Activated CD4-positive, alpha-beta T cell treated with anti-CD3 and anti-CD28 coated beads for 36 hours (primary cell): ENCODE measurements around the gene IL1RAPL1. TPM values are rescaled to one million over a fixed set of nuclear protein-coding genes. Genes with fewer than 3 reads are reported as not detected.

Experiments used
- ATAC-seq: fragments of 200-7000 bp; cut with Tn5 transposase; one replicate; pipeline ENCODE4 v1.10.0; 2021; ENCODE audit warnings: mild to moderate bottlenecking, moderate library complexity
- CTCF ChIA-PET: fragments of 350-600 bp; sonication (Branson Sonifier 250); formaldehyde crosslinking; loops from one replicate; lab custom pipeline; 2021; ENCODE audit warnings: antibody characterized with exemption; lab: Charles Lee
- POLR2A ChIA-PET: fragments of 350-600 bp; sonication (Branson Sonifier 250); formaldehyde crosslinking; loops from one replicate; lab custom pipeline; 2021; ENCODE audit warnings: antibody characterized with exemption, inconsistent platforms; lab: Charles Lee
- DNase-seq: peaks from one replicate; pipeline ENCODE4 v3.0.0-alpha.2; 2020
- H3K27ac Mint-ChIP-seq: one replicate; pipeline ENCODE4 v1.8.0; 2021; ENCODE audit warnings: mixed read lengths
- H3K27me3 Mint-ChIP-seq: one replicate; pipeline ENCODE4 v1.8.0; 2021; ENCODE audit warnings: mixed read lengths
- H3K36me3 Mint-ChIP-seq: one replicate; pipeline ENCODE4 v1.8.0; 2021; ENCODE audit warnings: low read depth, mixed read lengths
- H3K4me1 Mint-ChIP-seq: one replicate; pipeline ENCODE4 v1.8.0; 2021; ENCODE audit warnings: mixed read lengths
- H3K4me3 Mint-ChIP-seq: one replicate; pipeline ENCODE4 v1.8.0; 2021; ENCODE audit warnings: mild to moderate bottlenecking, moderate library complexity, mixed read lengths
- H3K9me3 Mint-ChIP-seq: one replicate; pipeline ENCODE4 v1.8.0; 2021; ENCODE audit warnings: low read depth, mixed read lengths
- intact Hi-C, 2 experiments: fragments of 100-400 bp; cut with DNase I in 1 of 2; cut with micrococcal nuclease in 1 of 2; formaldehyde crosslinking; loops; one replicate each; pipeline versions ENCODE4 v1.14.2 to v1.15.1; 2022 to 2024; cut with DNase I, micrococcal nuclease
- total RNA-seq, 2 experiments: library from RNA; stranded (reverse); gene quantifications; one replicate each; pipeline ENCODE4 v1.2.3, GENCODE V29; 2021

IL1RAPL1 gene
- total RNA-seq, 2 experiments from 2014 or later = not detected

DNA sequence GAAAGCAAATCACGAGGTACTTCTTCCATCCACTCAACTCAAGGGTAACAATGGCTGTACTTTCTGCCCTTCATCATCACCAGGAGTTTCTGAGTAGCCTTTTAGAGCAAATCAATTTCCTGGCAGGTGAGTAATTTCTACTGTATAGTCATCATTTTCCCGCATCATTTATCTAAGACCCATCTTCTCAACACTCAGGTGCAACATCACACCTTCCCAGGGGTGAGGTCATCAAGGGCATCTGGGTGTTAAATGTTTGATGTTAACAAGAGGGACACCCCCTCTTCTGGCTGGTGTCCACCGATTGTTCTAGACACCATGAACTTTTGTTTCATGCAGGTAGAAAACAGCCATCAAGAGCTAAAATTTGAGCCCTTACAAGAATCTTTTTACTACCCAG is 1314.8 kb downstream of the IL1RAPL1 start:
- no peak overlapping the region for H3K27ac Mint-ChIP-seq
- intact Hi-C loops = no loop called here
- H3K4me1 Mint-ChIP-seq = no peaks in the 10 kb centered on the region
- no peaks in the 10 kb centered on the region for H3K27me3 Mint-ChIP-seq
- no peak for ATAC-seq
- no peak for DNase-seq
- CTCF ChIA-PET = no interaction called here
- POLR2A ChIA-PET = no interaction called here
- H3K9me3 Mint-ChIP-seq = no peaks in the 10 kb centered on the region
- no peaks in the 10 kb centered on the region for H3K36me3 Mint-ChIP-seq
- H3K4me3 Mint-ChIP-seq = no peak overlapping the region

DNA sequence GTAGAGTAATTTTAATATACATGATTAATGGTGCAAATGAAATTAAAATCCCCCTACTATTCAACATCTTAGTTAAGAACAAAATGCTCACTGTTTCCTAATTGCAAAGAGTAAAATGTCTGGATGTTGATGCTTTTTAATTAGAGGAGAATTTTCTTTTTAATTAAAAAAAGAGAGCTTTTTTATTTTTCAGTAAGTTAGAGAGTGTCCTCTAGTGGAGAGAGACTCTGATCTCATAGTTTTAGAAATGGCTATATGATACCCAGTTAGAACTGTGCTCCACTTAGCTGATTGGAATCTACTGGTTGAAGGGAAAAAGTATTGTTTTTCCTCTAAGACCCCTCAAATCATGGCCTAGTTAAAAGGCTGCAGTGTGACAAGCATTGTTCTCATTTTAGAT is 1316.1 kb downstream of the IL1RAPL1 start:
- ChIA-PET POLR2A (no interaction called here), CTCF (no interaction called here)
- Mint-ChIP-seq H3K4me3 (no peak overlapping the region), H3K9me3 (no peaks in the 10 kb centered on the region), H3K27me3 (no peaks in the 10 kb centered on the region), H3K36me3 (no peaks in the 10 kb centered on the region), H3K27ac (no peak overlapping the region), H3K4me1 (no peaks in the 10 kb centered on the region)
- ATAC-seq (no peak), DNase-seq (no peak)
- intact Hi-C loops = no loop called here

DNA sequence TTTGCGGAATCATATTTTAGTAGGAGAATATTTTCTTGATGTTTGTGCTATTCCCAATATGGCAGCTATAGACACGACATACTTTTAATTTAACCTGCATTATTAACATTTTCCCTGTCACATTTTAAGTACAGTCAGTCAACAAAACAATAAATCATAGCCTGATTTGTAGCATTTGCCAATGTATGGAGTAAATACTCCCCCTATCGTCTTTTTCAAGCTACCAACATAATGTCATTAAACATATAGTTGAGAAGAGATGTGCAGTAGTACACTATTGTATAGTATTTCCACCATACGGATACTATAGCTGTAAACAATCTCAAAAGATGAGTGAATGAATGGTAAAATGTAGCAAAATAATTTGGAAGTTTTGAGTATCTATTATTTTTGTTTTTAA is 1324.4 kb downstream of the IL1RAPL1 start:
- POLR2A ChIA-PET = no interaction called here
- DNase-seq (no peak), ATAC-seq (no peak)
- intact Hi-C loops = no loop called here
- H3K27ac Mint-ChIP-seq = no peak overlapping the region
- no peaks in the 10 kb centered on the region for H3K4me1 Mint-ChIP-seq
- H3K27me3 Mint-ChIP-seq = no peaks in the 10 kb centered on the region
- H3K4me3 Mint-ChIP-seq = no peak overlapping the region
- H3K9me3 Mint-ChIP-seq = no peaks in the 10 kb centered on the region
- CTCF ChIA-PET = no interaction called here
- no peaks in the 10 kb centered on the region for H3K36me3 Mint-ChIP-seq

DNA sequence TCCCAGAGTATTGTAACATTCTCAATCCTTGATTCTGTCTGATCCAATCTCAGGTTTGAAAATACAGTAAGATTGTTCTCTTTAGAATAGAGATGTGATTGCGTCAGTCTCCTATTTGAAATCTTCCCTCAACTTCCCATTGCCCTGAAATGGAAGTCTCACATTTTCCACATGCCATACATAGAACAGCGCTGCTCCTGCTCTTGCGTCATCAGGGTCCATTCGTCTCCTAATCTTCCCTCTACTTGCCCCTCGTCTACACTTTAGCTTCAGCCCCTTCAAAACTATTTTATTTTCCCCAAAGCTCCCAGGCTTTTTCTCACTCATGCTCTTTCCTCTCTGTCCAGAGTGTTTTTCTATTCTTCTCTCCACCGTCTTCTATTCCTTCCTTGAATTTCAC is 1326.4 kb downstream of the IL1RAPL1 start:
- intact Hi-C loops = no loop called here
- ATAC-seq (no peak), DNase-seq (no peak)
- CTCF ChIA-PET = no interaction called here
- H3K27me3 Mint-ChIP-seq = no peaks in the 10 kb centered on the region
- no peaks in the 10 kb centered on the region for H3K4me1 Mint-ChIP-seq
- no peak overlapping the region for H3K27ac Mint-ChIP-seq
- H3K4me3 Mint-ChIP-seq = no peak overlapping the region
- H3K36me3 Mint-ChIP-seq = no peaks in the 10 kb centered on the region
- no peaks in the 10 kb centered on the region for H3K9me3 Mint-ChIP-seq
- POLR2A ChIA-PET = no interaction called here

DNA sequence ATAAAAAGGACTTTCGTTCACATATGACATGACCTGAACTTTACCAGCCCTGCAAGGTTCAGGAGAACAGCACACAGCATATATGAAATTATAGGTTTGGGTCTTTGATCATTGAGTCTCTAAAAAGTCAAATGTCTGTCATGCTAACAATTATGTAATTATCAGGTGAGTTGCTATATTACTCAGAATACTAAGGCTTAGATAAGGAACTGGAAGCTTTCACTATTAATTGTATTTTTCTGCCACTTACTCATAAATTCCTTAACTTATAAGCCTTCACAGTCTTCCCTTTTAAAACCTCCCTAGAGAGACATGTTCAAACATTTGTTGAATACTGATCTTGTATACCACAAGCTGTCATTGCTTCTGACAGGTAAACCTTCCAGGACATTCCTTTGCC is 1335.4 kb downstream of the IL1RAPL1 start:
- no peak for ATAC-seq
- CTCF ChIA-PET = no interaction called here
- Mint-ChIP-seq H3K9me3 (no peaks in the 10 kb centered on the region), H3K27ac (no peak overlapping the region), H3K27me3 (no peaks in the 10 kb centered on the region), H3K4me1 (no peaks in the 10 kb centered on the region), H3K36me3 (no peaks in the 10 kb centered on the region), H3K4me3 (no peak overlapping the region)
- intact Hi-C loops = no loop called here
- DNase-seq = no peak
- POLR2A ChIA-PET = no interaction called here

DNA sequence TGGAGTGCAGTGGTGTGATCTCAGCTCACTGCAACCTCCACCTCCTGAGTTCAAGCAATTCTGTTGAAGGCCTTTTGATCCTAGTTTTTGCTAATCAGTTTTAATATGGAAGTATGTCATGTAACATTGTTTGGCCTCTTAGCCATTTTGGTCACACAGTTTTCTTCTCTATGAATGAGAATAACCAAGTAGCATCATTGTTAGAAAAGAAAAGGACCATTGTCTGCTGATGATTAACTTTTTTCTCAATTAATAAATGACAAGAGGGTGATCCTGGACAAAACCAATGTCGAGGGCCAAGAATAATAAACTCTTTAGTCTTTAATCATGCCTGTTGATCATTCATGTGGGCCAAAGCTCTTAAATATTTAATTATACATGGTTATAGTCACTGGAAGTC is 1338.8 kb downstream of the IL1RAPL1 start:
- no peak for ATAC-seq
- Mint-ChIP-seq H3K27ac (no peak overlapping the region), H3K9me3 (no peaks in the 10 kb centered on the region), H3K4me1 (no peaks in the 10 kb centered on the region), H3K36me3 (no peaks in the 10 kb centered on the region), H3K27me3 (no peaks in the 10 kb centered on the region), H3K4me3 (no peak overlapping the region)
- intact Hi-C loops = no loop called here
- CTCF ChIA-PET = no interaction called here
- no peak for DNase-seq
- POLR2A ChIA-PET = no interaction called here

DNA sequence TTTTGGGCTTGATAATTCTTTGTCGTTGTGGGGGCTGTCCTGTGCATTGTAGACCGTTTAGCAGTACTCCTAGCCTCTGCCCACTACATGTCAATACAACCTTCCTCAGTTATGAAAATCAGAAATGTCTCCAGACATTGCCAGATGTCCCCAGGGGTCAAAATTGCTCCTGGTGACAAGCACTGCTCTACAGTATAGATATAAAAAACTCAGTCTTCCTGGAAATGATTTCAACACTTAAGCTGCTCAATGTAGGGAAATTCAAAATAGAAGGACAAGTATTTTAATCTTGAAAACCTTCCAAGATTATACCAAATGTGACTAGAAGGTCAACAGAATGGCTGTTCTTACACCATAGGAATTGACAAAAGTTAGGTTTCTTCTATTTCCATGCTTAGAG is 1339.4 kb downstream of the IL1RAPL1 start:
- intact Hi-C loops = no loop called here
- Mint-ChIP-seq H3K27me3 (no peaks in the 10 kb centered on the region), H3K4me3 (no peak overlapping the region), H3K9me3 (no peaks in the 10 kb centered on the region), H3K36me3 (no peaks in the 10 kb centered on the region), H3K4me1 (no peaks in the 10 kb centered on the region), H3K27ac (no peak overlapping the region)
- ChIA-PET CTCF (no interaction called here), POLR2A (no interaction called here)
- no peak for ATAC-seq
- no peak for DNase-seq

DNA sequence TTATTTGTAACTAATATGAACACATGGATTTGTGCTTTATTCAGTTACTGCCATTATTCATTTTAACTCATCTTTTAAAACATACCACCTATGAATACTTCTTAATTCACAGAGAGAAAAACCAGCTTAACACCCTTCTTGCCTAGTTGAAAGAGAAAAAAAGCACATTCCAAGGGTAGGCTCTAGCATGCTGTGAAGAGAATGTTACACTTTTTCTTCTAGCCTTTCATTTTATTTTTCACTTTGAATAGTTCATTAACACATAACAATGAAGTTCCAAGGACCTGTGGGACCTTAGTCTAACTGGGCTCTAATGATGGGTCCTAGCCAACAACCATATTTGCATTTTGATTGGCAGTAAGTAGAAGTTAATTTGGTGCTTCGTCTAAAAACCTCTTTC is 1348.2 kb downstream of the IL1RAPL1 start:
- H3K27me3 Mint-ChIP-seq = no peaks in the 10 kb centered on the region
- ChIA-PET CTCF (no interaction called here), POLR2A (no interaction called here)
- H3K4me1 Mint-ChIP-seq = no peaks in the 10 kb centered on the region
- no peaks in the 10 kb centered on the region for H3K36me3 Mint-ChIP-seq
- H3K9me3 Mint-ChIP-seq = no peaks in the 10 kb centered on the region
- no peak overlapping the region for H3K27ac Mint-ChIP-seq
- intact Hi-C loops = no loop called here
- ATAC-seq (no peak), DNase-seq (no peak)
- no peak overlapping the region for H3K4me3 Mint-ChIP-seq

DNA sequence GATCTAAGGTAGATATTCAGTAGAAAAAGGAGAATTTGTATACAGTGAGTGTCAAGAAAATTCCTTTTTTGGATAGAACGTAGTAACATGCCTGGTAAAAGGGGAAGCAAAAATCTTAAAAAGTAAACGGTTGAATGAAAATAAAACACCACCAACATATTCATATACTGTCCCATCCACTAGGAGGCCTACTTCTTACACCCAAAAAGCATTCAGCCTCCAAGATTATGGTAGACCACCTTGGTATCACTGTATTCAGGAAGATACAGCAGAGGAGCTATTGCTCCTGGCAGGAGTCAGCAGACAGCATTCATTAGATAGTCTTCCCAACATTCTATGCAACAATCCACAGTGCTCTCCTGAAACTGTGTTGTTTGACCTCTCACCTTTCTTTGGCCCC is 1353.5 kb downstream of the IL1RAPL1 start:
- Mint-ChIP-seq H3K9me3 (no peaks in the 10 kb centered on the region), H3K4me1 (no peaks in the 10 kb centered on the region), H3K27me3 (no peaks in the 10 kb centered on the region), H3K36me3 (no peaks in the 10 kb centered on the region), H3K4me3 (no peak overlapping the region), H3K27ac (no peak overlapping the region)
- CTCF ChIA-PET = no interaction called here
- DNase-seq (no peak), ATAC-seq (no peak)
- POLR2A ChIA-PET = no interaction called here
- intact Hi-C loops = no loop called here

DNA sequence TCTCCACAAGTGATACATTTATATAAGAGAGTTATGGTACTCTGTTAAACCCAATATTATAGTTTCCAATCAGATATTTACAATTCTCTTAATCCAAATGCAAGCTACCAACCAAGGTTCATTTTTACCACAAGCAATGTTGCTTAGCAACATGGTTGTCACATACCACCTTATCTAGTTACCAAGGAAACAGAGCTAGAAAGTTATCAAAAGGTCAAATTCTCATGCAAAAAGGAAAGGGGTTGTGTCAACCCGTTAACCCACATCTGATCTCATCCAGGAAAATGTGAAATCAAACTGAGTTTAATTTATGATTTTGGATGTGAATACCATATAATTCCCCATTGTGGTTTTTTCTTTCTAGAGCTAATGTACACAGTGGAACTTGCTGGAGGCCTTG is 1354.0 kb downstream of the IL1RAPL1 start:
- H3K36me3 Mint-ChIP-seq = no peaks in the 10 kb centered on the region
- ChIA-PET CTCF (no interaction called here), POLR2A (no interaction called here)
- DNase-seq = no peak
- no peak overlapping the region for H3K4me3 Mint-ChIP-seq
- H3K27ac Mint-ChIP-seq = no peak overlapping the region
- no peaks in the 10 kb centered on the region for H3K27me3 Mint-ChIP-seq
- no peaks in the 10 kb centered on the region for H3K4me1 Mint-ChIP-seq
- ATAC-seq = no peak
- H3K9me3 Mint-ChIP-seq = no peaks in the 10 kb centered on the region
- intact Hi-C loops = no loop called here

DNA sequence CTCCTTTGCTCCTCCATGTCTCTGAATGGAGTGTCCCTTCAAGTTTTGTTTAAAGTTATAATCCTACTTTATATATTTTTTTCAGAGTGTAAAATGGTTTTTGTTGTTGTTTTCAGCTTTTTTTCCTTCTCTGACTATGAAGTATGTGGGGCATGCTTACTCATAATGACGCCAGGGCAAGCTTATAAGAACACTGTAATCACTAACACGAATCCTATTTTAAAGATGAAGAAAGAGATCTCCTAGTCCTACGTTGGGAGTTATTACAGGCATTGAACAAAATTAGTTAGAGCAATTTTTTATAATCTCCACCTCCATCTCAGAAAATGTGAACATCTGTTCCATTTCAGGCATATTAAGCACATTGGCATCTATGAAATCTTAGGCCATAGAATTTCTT is 1360.0 kb downstream of the IL1RAPL1 start:
- Mint-ChIP-seq H3K36me3 (no peaks in the 10 kb centered on the region), H3K27me3 (no peaks in the 10 kb centered on the region), H3K27ac (no peak overlapping the region), H3K4me1 (no peaks in the 10 kb centered on the region), H3K4me3 (no peak overlapping the region), H3K9me3 (no peaks in the 10 kb centered on the region)
- no peak for ATAC-seq
- intact Hi-C loops = no loop called here
- no peak for DNase-seq
- POLR2A ChIA-PET = no interaction called here
- CTCF ChIA-PET = no interaction called here

DNA sequence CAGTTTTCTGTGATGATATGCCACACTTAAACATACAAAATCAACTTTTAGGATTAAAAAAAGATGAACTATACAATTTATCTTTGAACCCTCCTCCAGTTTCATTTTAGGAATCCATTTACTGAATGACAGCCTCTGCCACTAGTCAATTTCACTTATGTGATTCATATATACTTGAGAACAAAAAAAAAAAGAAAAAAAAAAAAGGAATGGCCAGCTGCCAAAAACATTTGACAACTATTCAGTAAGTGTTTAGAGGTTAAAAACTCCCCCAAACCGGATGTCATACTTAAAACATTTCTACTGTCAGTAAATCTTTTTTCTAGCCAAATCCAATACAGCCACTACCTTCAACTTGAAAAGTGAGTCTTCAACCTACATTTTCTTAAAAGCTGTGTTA is 1361.4 kb downstream of the IL1RAPL1 start:
- DNase-seq = no peak
- no peak for ATAC-seq
- POLR2A ChIA-PET = no interaction called here
- H3K27me3 Mint-ChIP-seq = no peaks in the 10 kb centered on the region
- no peak overlapping the region for H3K4me3 Mint-ChIP-seq
- intact Hi-C loops = no loop called here
- no peaks in the 10 kb centered on the region for H3K9me3 Mint-ChIP-seq
- no peak overlapping the region for H3K27ac Mint-ChIP-seq
- CTCF ChIA-PET = no interaction called here
- no peaks in the 10 kb centered on the region for H3K36me3 Mint-ChIP-seq
- no peaks in the 10 kb centered on the region for H3K4me1 Mint-ChIP-seq

DNA sequence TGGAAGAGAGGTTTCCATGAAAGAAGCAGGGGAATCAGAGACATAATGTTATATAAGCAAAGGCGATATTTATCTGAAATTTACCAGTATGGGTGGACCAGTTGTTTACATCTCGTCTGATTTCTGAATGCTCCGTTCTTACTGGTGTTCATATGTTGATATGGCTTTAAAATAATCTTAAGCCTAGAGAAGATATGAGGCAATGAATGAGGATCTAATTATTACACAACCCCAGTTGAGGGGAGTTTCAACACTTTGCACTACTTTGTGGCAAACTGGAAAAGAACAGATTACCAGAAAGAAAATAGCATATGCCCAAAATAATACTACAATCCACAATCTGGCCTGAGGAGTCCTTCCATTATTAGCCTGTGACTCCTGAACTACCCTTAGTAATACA is 1364.8 kb downstream of the IL1RAPL1 start:
- intact Hi-C loops = no loop called here
- Mint-ChIP-seq H3K9me3 (peaks cover 2% of the 10 kb centered on the region), H3K36me3 (no peaks in the 10 kb centered on the region), H3K4me3 (no peak overlapping the region), H3K4me1 (no peaks in the 10 kb centered on the region), H3K27ac (no peak overlapping the region), H3K27me3 (no peaks in the 10 kb centered on the region)
- no peak for DNase-seq
- ATAC-seq = no peak
- CTCF ChIA-PET = no interaction called here
- POLR2A ChIA-PET = no interaction called here
